Epithelial cell of esophagus (primary cell): ENCODE results near the gene EAF2.
"Not testable (repeated sequence)": the region's sequence is repeated elsewhere in the genome, so short reads cannot be mapped to it uniquely, and the experiment has no call there.

Source experiments
- DNase-seq: peaks from one replicate; pipeline ENCODE4 v3.0.0; 2010; ENCODE audit warnings: low read depth
- H3K4me3 ChIP-seq: 2 replicates; pipeline ENCODE4 v1.5.1; 2011; ENCODE audit warnings: mild to moderate bottlenecking, low read length, control low read depth
- CTCF ChIP-seq: IDR thresholded peaks from 2 replicates; pipeline ENCODE4 v1.5.1; 2011; ENCODE audit warnings: low read depth, mild to moderate bottlenecking, low read length, control low read depth, inconsistent platforms; ENCODE audit not compliant: insufficient read depth; ENCODE audit errors: missing control alignments

The EAF2 gene

DNA sequence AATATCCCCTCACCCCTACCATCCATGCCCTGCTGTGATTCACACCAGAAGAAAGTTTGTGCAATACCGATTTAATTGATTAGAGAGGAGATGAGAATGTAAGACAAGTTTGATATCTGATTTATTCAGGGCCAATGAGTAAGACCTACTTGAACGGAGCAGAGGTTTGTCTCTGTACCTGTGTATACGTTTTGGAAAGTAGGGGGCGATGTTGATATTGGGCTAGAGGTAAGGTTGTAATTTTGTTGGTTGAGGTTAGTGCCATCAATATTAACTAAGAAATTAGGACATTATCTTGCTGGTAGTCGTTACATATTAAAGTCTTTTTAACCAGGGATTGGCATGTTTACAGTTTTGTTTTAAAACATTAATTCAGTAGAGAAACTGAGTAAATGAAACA is 20.5 kb downstream of the EAF2 start:
- peak; percentile 64 for TF ChIP-seq CTCF
- no peak overlapping the region for H3K4me3 ChIP-seq
- DNase-seq, result peak; percentile 72

GRCh38 chr3:121857778-121858177 is 22.8 kb downstream of the EAF2 start:
- DNase-seq, H3K4me3 ChIP-seq: not testable (repeated sequence)

DNA sequence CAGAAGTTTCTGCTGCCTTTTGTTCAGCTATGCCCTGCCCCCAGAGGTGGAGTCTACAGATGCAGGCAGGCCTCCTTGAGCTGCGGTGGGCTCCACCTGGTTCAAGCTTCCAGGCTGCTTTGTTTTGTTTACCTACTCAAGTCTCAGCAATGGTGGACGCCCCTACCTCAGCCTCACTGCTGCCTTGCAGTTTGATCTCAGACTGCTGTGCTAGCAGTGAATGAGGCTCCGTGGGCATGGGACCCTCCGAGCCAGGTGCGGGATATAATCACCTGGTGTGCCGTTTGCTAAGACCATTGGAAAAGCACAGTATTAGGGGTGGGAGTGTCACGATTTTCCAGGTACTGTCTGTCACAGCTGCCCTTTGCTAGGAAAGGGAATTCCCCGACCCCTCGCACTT is 28.2 kb downstream of the EAF2 start:
- H3K4me3 ChIP-seq, DNase-seq: not testable (repeated sequence)

DNA sequence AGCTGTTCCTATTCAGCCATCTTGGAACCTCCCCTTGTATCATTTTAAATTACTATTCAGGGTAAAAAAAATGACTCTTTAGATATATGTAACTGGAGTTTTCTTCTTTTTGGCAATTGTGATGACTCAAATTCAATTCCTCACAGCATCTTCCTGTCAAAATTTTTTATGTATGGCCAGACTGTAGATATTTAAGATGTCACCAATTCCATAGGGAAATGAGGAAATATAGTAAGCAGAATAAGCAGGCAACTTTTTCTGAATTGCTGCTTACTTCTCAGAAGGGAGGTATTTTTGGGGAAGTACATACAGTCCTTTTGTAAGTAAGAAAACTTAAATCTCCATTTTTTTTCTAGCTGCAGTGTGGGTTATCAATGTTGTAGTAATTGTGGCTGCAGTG is 28.8 kb downstream of the EAF2 start:
- no peak for TF ChIP-seq CTCF
- H3K4me3 ChIP-seq, result no peak overlapping the region
- DNase-seq, result no peak

DNA sequence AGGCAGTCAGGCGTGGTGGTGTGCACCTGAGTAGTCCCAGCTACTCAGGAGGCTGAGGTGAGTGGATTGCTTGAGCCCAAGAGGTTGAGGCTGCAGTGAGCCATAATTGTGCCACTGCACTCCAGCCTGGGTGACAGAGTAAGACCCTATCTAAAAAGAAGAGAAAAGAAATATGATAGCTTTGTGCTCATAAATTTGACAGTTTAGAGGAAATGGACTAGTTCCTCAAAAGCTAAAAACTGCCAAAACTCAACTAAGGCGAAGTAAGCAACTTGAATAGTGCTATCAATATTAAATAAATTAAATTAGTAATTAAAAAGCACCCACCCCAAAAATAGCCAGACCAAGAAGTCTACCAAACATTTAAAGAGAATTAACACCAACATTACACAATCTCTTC is 34.7 kb downstream of the EAF2 start:
- no peak for TF ChIP-seq CTCF
- no peak overlapping the region for H3K4me3 ChIP-seq
- no peak for DNase-seq

- H3K4me3 ChIP-seq, result no peak overlapping the region
- peak; percentile 27 for DNase-seq
- TF ChIP-seq CTCF, result no peak
Measured at GRCh38 chr3:121870717-121871116, 35.7 kb downstream of the EAF2 start.

- H3K4me3 ChIP-seq, result no peak overlapping the region
- DNase-seq, result no peak
- TF ChIP-seq CTCF, result no peak
Measured at GRCh38 chr3:121871430-121871829, 36.4 kb downstream of the EAF2 start.

GRCh38 chr3:121878411-121878810 is 43.4 kb downstream of the EAF2 start:
- no peak for TF ChIP-seq CTCF
- H3K4me3 ChIP-seq, result no peak overlapping the region
- no peak for DNase-seq
